K562 (cell line): ENCODE data around the gene FRAT2. TPM values are rescaled to one million over a fixed set of nuclear protein-coding genes. Genes with fewer than 3 reads are reported as not detected.

Experiments
- DPF2 ChIP-seq: fragments of 450-650 bp; IDR thresholded peaks from 2 replicates; pipeline ENCODE4 v1.6.1; 2016
- EGR1 ChIP-seq: fragments of 450-650 bp; conservative IDR thresholded peaks from 2 replicates; pipeline ENCODE4 v1.6.1; 2017; ENCODE audit warnings: mild to moderate bottlenecking
- GATAD2A ChIP-seq: fragments of 450-650 bp; IDR thresholded peaks from 2 replicates; pipeline ENCODE4 v1.6.1; 2017
- L3MBTL2 ChIP-seq: fragments of 450-650 bp; IDR thresholded peaks from 2 replicates; pipeline ENCODE4 v1.6.1; 2016; ENCODE audit warnings: mild to moderate bottlenecking, moderate library complexity
- MAFF ChIP-seq: IDR thresholded peaks from 2 replicates; pipeline ENCODE4 v1.6.1; 2012; ENCODE audit warnings: low read length, improper control_type of control experiment
- MYC ChIP-seq, 2 experiments: fragments of 250-450 bp in 1 of 2; sonication (Bioruptor Pico) in 1 of 2; IDR thresholded peaks; 2 replicates each; pipeline versions ENCODE4 v1.5.1 to v1.6.1; 2012 to 2021; ENCODE audit warnings: low read depth in 2 of 2, borderline replicate concordance in 1 of 2, improper control_type of control experiment in 1 of 2, low read length in 1 of 2, mild to moderate bottlenecking in 1 of 2, moderate library complexity in 1 of 2
- POLR2G ChIP-seq: fragments of 200-400 bp; formaldehyde crosslinking; IDR thresholded peaks from 2 replicates; pipeline ENCODE4 v1.6.1; 2017; ENCODE audit warnings: low read depth, mild to moderate bottlenecking, antibody characterized with exemption, low read length, moderate library complexity
- RB1 ChIP-seq: fragments of 450-650 bp; IDR thresholded peaks from 2 replicates; pipeline ENCODE4 v1.6.1; 2017; ENCODE audit warnings: low read depth, mild to moderate bottlenecking
- REST ChIP-seq, 2 experiments: fragments of 450-650 bp; formaldehyde crosslinking in 1 of 2; IDR thresholded peaks; 2 replicates each; pipeline versions ENCODE4 v1.4.0 to v1.6.1; 2014 to 2020; ENCODE audit warnings: mild to moderate bottlenecking in 2 of 2, borderline replicate concordance in 1 of 2, low read depth in 1 of 2
- TOE1 ChIP-seq, 2 experiments: fragments of 450-650 bp in 1 of 2; sonication (generic) in 1 of 2; formaldehyde crosslinking in 1 of 2; IDR thresholded peaks; 2 replicates each; pipeline versions ENCODE4 v1.7.1 to v1.8.0; 2016 to 2022; ENCODE audit warnings: borderline replicate concordance in 2 of 2, mild to moderate bottlenecking in 2 of 2, antibody characterized with exemption in 1 of 2, inconsistent platforms in 1 of 2, low read depth in 1 of 2, missing genetic modification reagents in 1 of 2, moderate library complexity in 1 of 2
- ZC3H11A ChIP-seq: IDR thresholded peaks from 2 replicates; pipeline ENCODE4 v1.6.1; 2012; ENCODE audit warnings: low read depth, low read length, improper control_type of control experiment
- polyA plus RNA-seq, 8 experiments: library from polyadenylated mRNA; depleted of rRNA in 4 of 8; stranded (reverse) in 5 of 8; unstranded in 3 of 8; fragments of >200 nt; fragmentation: Nextera tagmentation in 2 of 8; fragmentation: Illumina TruSeq in 1 of 8; extraction: Ambion mirVana in 2 of 8; extraction: Trizol in 1 of 8; gene quantifications; 2 replicates each; pipeline versions ENCODE4 v1.2.1 to v1.2.3, GENCODE V29; 2011 to 2014; ENCODE audit warnings: inconsistent platforms in 1 of 8, missing spikeins in 1 of 8
- total RNA-seq, 7 experiments: library from RNA; depleted of rRNA in 6 of 7; stranded (reverse); fragments of >200 nt in 6 of 7; fragmentation: Illumina TruSeq in 2 of 7; extraction: Trizol in 2 of 7; gene quantifications; 2 replicates each; pipeline versions ENCODE4 v1.2.1 to v1.2.3, GENCODE V29; 2011 to 2021; ENCODE audit warnings: low replicate concordance in 1 of 7
- TF ChIP-seq, protein P1 (sequence below): fragments of 450-650 bp; IDR thresholded peaks from 2 replicates; pipeline ENCODE4 v1.6.1; 2014; ENCODE audit warnings: low read depth, mild to moderate bottlenecking, moderate library complexity, borderline replicate concordance

FRAT2 gene
- total and polyA plus RNA-seq, 9 of the 15 experiments (the other 6 are each of a cell fraction or from before 2014, with no cell fraction given): 4.3 to 31.7 (median 19.5) TPM

DNA sequence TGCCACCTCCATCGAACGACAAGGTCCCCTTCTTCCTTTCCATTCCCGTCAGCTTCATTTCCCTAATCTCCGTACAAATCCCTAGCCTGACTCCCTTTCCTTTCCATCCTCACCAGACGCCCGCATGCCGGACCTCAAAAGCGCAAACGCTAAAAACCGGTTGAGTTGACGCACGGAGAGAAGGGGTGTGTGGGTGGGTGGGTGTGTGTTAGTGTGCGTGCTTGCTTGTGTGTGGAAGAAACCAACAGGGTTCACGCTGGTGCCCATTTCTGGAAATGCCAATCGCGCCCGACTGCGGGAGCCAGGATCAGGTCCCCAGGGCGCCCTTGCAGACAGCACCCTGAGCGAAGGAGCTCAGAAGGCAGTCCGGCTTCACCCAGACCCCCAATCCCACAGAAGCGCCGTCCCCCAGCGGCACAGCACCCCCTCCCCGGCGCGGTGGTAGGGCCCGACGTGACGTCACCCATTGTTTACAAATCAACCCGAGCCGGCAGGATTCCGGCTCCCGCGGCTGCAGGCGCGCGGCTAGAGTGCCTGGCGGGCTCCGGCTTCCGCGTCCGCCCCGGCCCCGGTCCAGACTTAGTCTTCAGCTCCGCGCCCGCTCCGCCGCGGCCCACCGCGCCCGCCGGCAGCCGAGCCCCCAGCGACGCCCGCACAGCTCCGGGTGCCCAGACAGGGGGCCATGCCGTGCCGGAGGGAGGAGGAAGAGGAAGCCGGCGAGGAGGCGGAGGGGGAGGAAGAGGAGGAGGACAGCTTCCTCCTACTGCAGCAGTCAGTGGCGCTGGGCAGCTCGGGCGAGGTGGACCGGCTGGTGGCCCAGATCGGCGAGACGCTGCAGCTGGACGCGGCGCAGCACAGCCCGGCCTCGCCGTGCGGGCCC is 15.5 kb downstream of the FRAT2 start, which contains the start of gene FRAT1 (continued):
- TF ChIP-seq REST (IDR thresholded peaks at IDR 0.05; ENCODE audit: borderline replicate concordance) (0 out of 2 replicates have a peak, but pooled peaks have one; percentile 4), REST (CRISPR knock-in tag; IDR thresholded peaks at IDR 0.05; ENCODE audit: low read depth) (no peak), RB1 (peak; percentile 74), EGR1 (peak; percentile 92), TOE1 (IDR thresholded peaks at IDR 0.05; ENCODE audit: borderline replicate concordance) (peak; percentile 95), TOE1 (CRISPR knock-in tag; IDR thresholded peaks at IDR 0.05; ENCODE audit: borderline replicate concordance, low read depth) (no peak), DPF2 (0 out of 2 replicates have a peak, but pooled peaks have one; percentile 32), L3MBTL2 (peak; percentile 64; the same call in 1 of the 2 replicates), ZC3H11A (no peak), MAFF (peak; percentile 41; the same call in 1 of the 2 replicates), POLR2G (peak; percentile 93), MYC (IDR thresholded peaks at IDR 0.05; ENCODE audit: low read depth, low read length) (peak; percentile 8; the same call in 1 of the 2 replicates), MYC (CRISPR knock-in tag; IDR thresholded peaks at IDR 0.05; ENCODE audit: borderline replicate concordance, low read depth) (no peak), GATAD2A (no peak)
- TF ChIP-seq, protein P1, sequence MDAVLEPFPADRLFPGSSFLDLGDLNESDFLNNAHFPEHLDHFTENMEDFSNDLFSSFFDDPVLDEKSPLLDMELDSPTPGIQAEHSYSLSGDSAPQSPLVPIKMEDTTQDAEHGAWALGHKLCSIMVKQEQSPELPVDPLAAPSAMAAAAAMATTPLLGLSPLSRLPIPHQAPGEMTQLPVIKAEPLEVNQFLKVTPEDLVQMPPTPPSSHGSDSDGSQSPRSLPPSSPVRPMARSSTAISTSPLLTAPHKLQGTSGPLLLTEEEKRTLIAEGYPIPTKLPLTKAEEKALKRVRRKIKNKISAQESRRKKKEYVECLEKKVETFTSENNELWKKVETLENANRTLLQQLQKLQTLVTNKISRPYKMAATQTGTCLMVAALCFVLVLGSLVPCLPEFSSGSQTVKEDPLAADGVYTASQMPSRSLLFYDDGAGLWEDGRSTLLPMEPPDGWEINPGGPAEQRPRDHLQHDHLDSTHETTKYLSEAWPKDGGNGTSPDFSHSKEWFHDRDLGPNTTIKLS: no peak
